Liver (tissue), 9 donors: ENCODE measurements around the gene FAM43B. TPM values are rescaled to one million over a fixed set of nuclear protein-coding genes. Genes with fewer than 3 reads are reported as not detected.

ENCODE experiments used
- DNase-seq: peaks from one replicate; pipeline ENCODE4 v3.0.0-alpha.2; 2017; ENCODE audit warnings: low spot score
- H3K27ac ChIP-seq, 2 donors: one replicate each; pipeline ENCODE4 v1.7.0; 2013; ENCODE audit warnings: inconsistent platforms in 2 of 2, low read length in 2 of 2, control low read depth in 1 of 2, low read depth in 1 of 2, mild to moderate bottlenecking in 1 of 2
- H3K27me3 ChIP-seq, 4 donors: one replicate each; pipeline versions ENCODE4 v1.6.1 to v1.7.0; 2013; ENCODE audit warnings: low read length in 3 of 4, inconsistent platforms in 1 of 4, mild to moderate bottlenecking in 1 of 4, moderate library complexity in 1 of 4; ENCODE audit not compliant: control insufficient read depth in 4 of 4, insufficient read depth in 4 of 4
- H3K36me3 ChIP-seq, 4 donors: one replicate each; pipeline versions ENCODE4 v1.6.1 to v1.7.0; 2013; ENCODE audit warnings: low read length in 3 of 4, mild to moderate bottlenecking in 3 of 4, low read depth in 1 of 4, moderate library complexity in 1 of 4; ENCODE audit not compliant: control insufficient read depth in 4 of 4, insufficient read depth in 3 of 4
- H3K4me1 ChIP-seq, 4 donors: one replicate each; pipeline versions ENCODE4 v1.6.1 to v1.7.0; 2013; ENCODE audit warnings: low read length in 3 of 4, mild to moderate bottlenecking in 3 of 4, moderate library complexity in 1 of 4; ENCODE audit not compliant: control insufficient read depth in 4 of 4, insufficient read depth in 4 of 4
- H3K4me3 ChIP-seq, 3 donors: one replicate each; pipeline versions ENCODE4 v1.6.1 to v1.7.0; 2013; ENCODE audit warnings: low read length in 3 of 3, control low read depth in 1 of 3, low read depth in 1 of 3, mild to moderate bottlenecking in 1 of 3
- H3K9ac ChIP-seq, 2 donors: one replicate each; pipeline ENCODE4 v1.7.0; 2013; ENCODE audit warnings: low read length in 2 of 2, mild to moderate bottlenecking in 2 of 2, moderate library complexity in 2 of 2, control low read depth in 1 of 2, low read depth in 1 of 2
- H3K9me3 ChIP-seq, 4 donors: one replicate each; pipeline versions ENCODE4 v1.6.1 to v1.7.0; 2013; ENCODE audit warnings: low read length in 3 of 4; ENCODE audit not compliant: control insufficient read depth in 4 of 4
- EGR1 ChIP-seq, 2 donors: IDR thresholded peaks; 2 replicates each; pipeline ENCODE4 v1.6.1; 2016 to 2018; ENCODE audit warnings: antibody characterized with exemption in 2 of 2, low read depth in 2 of 2
- FOXA1 ChIP-seq: IDR thresholded peaks from 2 replicates; pipeline ENCODE4 v1.6.1; 2016; ENCODE audit warnings: antibody characterized with exemption
- FOXA2 ChIP-seq: IDR thresholded peaks from 2 replicates; pipeline ENCODE4 v1.6.1; 2016; ENCODE audit warnings: antibody characterized with exemption
- GABPA ChIP-seq, 2 donors: IDR thresholded peaks in 1 of 2; conservative IDR thresholded peaks in 1 of 2; 2 replicates each; pipeline ENCODE4 v1.6.1; 2016; ENCODE audit warnings: antibody characterized with exemption in 2 of 2, mild to moderate bottlenecking in 1 of 2, moderate library complexity in 1 of 2
- HNF4A ChIP-seq, 2 donors: conservative IDR thresholded peaks; 2 replicates each; pipeline ENCODE4 v1.6.1; 2016; ENCODE audit warnings: antibody characterized with exemption in 2 of 2, mild to moderate bottlenecking in 2 of 2
- HNF4G ChIP-seq: IDR thresholded peaks from 2 replicates; pipeline ENCODE4 v1.6.1; 2016; ENCODE audit warnings: antibody characterized with exemption
- JUND ChIP-seq, 2 donors: IDR thresholded peaks; 2 replicates each; pipeline ENCODE4 v1.6.1; 2016; ENCODE audit warnings: antibody characterized with exemption in 2 of 2
- NR2F2 ChIP-seq: IDR thresholded peaks from 2 replicates; pipeline ENCODE4 v1.6.1; 2016; ENCODE audit warnings: antibody characterized with exemption
- RAD21 ChIP-seq, 2 donors: IDR thresholded peaks; 2 replicates each; pipeline ENCODE4 v1.6.1; 2016; ENCODE audit warnings: antibody characterized with exemption in 2 of 2, mild to moderate bottlenecking in 2 of 2
- RXRA ChIP-seq, 2 donors: IDR thresholded peaks; 2 replicates each; pipeline ENCODE4 v1.6.1; 2017 to 2018; ENCODE audit warnings: antibody characterized with exemption in 2 of 2, mild to moderate bottlenecking in 1 of 2
- SP1 ChIP-seq: IDR thresholded peaks from 2 replicates; pipeline ENCODE4 v1.6.1; 2018; ENCODE audit warnings: antibody characterized with exemption, mild to moderate bottlenecking
- TAF1 ChIP-seq: conservative IDR thresholded peaks from 2 replicates; pipeline ENCODE4 v1.6.1; 2016; ENCODE audit warnings: antibody characterized with exemption, mild to moderate bottlenecking
- YY1 ChIP-seq: IDR thresholded peaks from 2 replicates; pipeline ENCODE4 v1.6.1; 2016; ENCODE audit warnings: antibody characterized with exemption, mild to moderate bottlenecking
- WGBS: extraction: QIAGEN DNeasy Blood & Tissue Kit; methylation state at CpG from one replicate; pipeline ENCODE4 v1.1.7; 2013; 5-methylcytosine and 5-hydroxymethylcytosine counted together
- polyA plus RNA-seq, 2 donors: library from polyadenylated mRNA; stranded (reverse) in 1 of 2; unstranded in 1 of 2; fragments of 200-250 nt in 1 of 2; fragments of >200 nt in 1 of 2; fragmentation: Nextera tagmentation in 1 of 2; extraction: Ambion mirVana in 1 of 2; gene quantifications; one replicate each; pipeline versions ENCODE4 v1.2.1 to v1.2.3, GENCODE V29; 2013 to 2015
- total RNA-seq, 2 donors: library from RNA; depleted of rRNA; stranded (reverse); fragments of >200 nt; gene quantifications; one replicate each; pipeline ENCODE4 v1.2.3, GENCODE V29; 2014
- TF ChIP-seq, protein P1 (sequence below): IDR thresholded peaks from 2 replicates; pipeline ENCODE4 v1.6.1; 2016; ENCODE audit warnings: antibody characterized with exemption
- TF ChIP-seq, protein P2 (sequence below): IDR thresholded peaks from 2 replicates; pipeline ENCODE4 v1.6.1; 2016; ENCODE audit warnings: antibody characterized with exemption
- TF ChIP-seq, protein P3 (sequence below): IDR thresholded peaks from 2 replicates; pipeline ENCODE4 v1.6.1; 2016; ENCODE audit warnings: antibody characterized with exemption
- TF ChIP-seq, protein P4 (sequence below): IDR thresholded peaks from 2 replicates; pipeline ENCODE4 v1.6.1; 2016; ENCODE audit warnings: antibody characterized with exemption, mild to moderate bottlenecking
- TF ChIP-seq, protein P5 (sequence below): fragments of 150-350 bp; IDR thresholded peaks from 2 replicates; pipeline ENCODE4 v1.5.1; 2017; ENCODE audit warnings: improper control_type of control experiment, low read depth, low read length; ENCODE audit not compliant: missing input control
- donor health status: healthy.
- donor health status: healthy.
- donor health status: healthy.
- donor health status: healthy.
- donor health status: healthy.

Gene FAM43B
- total and polyA plus RNA-seq, 4 donors, result 0.06 to 0.09 (median 0.07) TPM

DNA sequence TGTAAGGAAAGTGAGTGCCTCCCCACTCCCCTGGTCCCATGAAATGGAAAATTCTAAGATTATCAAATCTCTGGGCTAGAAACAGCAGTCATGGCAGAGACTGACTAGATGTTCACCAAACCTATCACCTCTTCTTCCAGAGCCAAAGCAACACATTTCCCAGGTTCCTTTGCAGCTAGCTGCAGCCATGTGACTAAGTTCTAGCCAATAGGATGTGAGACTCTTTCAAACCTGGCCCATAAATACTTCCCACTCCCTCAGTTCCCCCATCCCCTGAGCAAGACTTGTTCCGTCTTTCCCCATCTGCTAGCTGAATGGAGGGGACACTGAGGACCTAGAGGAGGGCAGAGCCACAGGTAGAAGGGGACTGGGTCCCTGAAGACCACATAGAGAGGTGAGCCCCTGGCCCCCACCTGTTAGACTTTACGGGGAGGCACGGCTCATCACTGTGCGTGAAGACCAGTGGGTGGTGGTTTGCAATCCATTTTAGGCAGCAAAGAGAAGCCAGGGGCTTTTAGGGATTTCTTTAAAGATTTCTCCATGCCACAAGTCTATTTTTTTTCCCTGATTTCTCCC lies 17.2 kb downstream of the FAM43B start:
- Histone ChIP-seq H3K27ac (no peak overlapping the region), H3K4me1 (no peaks in the 10 kb centered on the region), H3K4me3 (no peak overlapping the region), H3K9me3 (no peaks in the 10 kb centered on the region), H3K36me3 (no peaks in the 10 kb centered on the region), H3K9ac (no peak overlapping the region), H3K27me3 (no peaks in the 10 kb centered on the region)
- 88% methylated on average over 4 of the region's 4 CpGs for WGBS
- DNase-seq, result no peak
- no peak for TF ChIP-seq HNF4G
- TF ChIP-seq FOXA2, result no peak
- TF ChIP-seq, protein P1, sequence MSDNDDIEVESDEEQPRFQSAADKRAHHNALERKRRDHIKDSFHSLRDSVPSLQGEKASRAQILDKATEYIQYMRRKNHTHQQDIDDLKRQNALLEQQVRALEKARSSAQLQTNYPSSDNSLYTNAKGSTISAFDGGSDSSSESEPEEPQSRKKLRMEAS, result no peak
- TF ChIP-seq GABPA (IDR thresholded peaks at IDR 0.05 in 1 of 2, conservative IDR thresholded peaks at IDR 0.05 in 1 of 2), result no peak
- no peak for TF ChIP-seq EGR1 (IDR thresholded peaks at IDR 0.05; ENCODE audit: low read depth in 2 of 2)
- TF ChIP-seq, protein P2, sequence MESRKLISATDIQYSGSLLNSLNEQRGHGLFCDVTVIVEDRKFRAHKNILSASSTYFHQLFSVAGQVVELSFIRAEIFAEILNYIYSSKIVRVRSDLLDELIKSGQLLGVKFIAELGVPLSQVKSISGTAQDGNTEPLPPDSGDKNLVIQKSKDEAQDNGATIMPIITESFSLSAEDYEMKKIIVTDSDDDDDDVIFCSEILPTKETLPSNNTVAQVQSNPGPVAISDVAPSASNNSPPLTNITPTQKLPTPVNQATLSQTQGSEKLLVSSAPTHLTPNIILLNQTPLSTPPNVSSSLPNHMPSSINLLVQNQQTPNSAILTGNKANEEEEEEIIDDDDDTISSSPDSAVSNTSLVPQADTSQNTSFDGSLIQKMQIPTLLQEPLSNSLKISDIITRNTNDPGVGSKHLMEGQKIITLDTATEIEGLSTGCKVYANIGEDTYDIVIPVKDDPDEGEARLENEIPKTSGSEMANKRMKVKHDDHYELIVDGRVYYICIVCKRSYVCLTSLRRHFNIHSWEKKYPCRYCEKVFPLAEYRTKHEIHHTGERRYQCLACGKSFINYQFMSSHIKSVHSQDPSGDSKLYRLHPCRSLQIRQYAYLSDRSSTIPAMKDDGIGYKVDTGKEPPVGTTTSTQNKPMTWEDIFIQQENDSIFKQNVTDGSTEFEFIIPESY, result no peak
- TF ChIP-seq RXRA (IDR thresholded peaks at IDR 0.05), result no peak
- TF ChIP-seq, protein P3, sequence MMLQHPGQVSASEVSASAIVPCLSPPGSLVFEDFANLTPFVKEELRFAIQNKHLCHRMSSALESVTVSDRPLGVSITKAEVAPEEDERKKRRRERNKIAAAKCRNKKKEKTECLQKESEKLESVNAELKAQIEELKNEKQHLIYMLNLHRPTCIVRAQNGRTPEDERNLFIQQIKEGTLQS, result no peak
- TF ChIP-seq, protein P4, sequence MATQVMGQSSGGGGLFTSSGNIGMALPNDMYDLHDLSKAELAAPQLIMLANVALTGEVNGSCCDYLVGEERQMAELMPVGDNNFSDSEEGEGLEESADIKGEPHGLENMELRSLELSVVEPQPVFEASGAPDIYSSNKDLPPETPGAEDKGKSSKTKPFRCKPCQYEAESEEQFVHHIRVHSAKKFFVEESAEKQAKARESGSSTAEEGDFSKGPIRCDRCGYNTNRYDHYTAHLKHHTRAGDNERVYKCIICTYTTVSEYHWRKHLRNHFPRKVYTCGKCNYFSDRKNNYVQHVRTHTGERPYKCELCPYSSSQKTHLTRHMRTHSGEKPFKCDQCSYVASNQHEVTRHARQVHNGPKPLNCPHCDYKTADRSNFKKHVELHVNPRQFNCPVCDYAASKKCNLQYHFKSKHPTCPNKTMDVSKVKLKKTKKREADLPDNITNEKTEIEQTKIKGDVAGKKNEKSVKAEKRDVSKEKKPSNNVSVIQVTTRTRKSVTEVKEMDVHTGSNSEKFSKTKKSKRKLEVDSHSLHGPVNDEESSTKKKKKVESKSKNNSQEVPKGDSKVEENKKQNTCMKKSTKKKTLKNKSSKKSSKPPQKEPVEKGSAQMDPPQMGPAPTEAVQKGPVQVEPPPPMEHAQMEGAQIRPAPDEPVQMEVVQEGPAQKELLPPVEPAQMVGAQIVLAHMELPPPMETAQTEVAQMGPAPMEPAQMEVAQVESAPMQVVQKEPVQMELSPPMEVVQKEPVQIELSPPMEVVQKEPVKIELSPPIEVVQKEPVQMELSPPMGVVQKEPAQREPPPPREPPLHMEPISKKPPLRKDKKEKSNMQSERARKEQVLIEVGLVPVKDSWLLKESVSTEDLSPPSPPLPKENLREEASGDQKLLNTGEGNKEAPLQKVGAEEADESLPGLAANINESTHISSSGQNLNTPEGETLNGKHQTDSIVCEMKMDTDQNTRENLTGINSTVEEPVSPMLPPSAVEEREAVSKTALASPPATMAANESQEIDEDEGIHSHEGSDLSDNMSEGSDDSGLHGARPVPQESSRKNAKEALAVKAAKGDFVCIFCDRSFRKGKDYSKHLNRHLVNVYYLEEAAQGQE, result no peak
- TF ChIP-seq RAD21 (IDR thresholded peaks at IDR 0.05), result no peak
- no peak for TF ChIP-seq NR2F2
- TF ChIP-seq FOXA1, result no peak
- no peak for TF ChIP-seq YY1
- no peak for TF ChIP-seq JUND (IDR thresholded peaks at IDR 0.05)
- TF ChIP-seq, protein P5, sequence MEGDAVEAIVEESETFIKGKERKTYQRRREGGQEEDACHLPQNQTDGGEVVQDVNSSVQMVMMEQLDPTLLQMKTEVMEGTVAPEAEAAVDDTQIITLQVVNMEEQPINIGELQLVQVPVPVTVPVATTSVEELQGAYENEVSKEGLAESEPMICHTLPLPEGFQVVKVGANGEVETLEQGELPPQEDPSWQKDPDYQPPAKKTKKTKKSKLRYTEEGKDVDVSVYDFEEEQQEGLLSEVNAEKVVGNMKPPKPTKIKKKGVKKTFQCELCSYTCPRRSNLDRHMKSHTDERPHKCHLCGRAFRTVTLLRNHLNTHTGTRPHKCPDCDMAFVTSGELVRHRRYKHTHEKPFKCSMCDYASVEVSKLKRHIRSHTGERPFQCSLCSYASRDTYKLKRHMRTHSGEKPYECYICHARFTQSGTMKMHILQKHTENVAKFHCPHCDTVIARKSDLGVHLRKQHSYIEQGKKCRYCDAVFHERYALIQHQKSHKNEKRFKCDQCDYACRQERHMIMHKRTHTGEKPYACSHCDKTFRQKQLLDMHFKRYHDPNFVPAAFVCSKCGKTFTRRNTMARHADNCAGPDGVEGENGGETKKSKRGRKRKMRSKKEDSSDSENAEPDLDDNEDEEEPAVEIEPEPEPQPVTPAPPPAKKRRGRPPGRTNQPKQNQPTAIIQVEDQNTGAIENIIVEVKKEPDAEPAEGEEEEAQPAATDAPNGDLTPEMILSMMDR, result no peak
- no peak for TF ChIP-seq HNF4A (conservative IDR thresholded peaks at IDR 0.05)

DNA sequence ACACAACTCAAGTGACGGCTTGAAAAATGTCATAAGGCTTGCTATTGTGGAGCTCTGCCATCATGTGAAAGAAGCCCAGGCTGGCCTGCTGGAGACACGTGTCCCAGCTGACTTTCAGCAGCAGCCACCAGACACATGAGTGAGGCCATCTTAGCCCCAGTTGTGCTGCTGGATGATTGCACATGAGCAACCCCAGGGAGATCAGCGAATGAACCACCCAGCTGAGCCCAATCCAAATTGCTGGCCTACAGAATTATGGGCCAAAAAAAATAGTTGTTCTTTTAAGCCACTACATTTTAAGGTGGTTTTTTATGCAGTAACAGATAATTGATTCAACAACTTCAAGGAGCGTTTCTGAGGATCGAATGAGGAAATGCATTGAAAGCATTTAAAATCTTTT lies 19.1 kb downstream of the FAM43B start:
- DNase-seq, result no peak
- Histone ChIP-seq H3K27me3 (no peaks in the 10 kb centered on the region), H3K27ac (no peak overlapping the region), H3K36me3 (no peaks in the 10 kb centered on the region), H3K4me3 (no peak overlapping the region), H3K9ac (no peak overlapping the region), H3K4me1 (no peaks in the 10 kb centered on the region), H3K9me3 (no peaks in the 10 kb centered on the region)
- TF ChIP-seq JUND (IDR thresholded peaks at IDR 0.05), result no peak
- TF ChIP-seq TAF1, result no peak
- TF ChIP-seq YY1, result no peak
- no peak for TF ChIP-seq RXRA (IDR thresholded peaks at IDR 0.05)
- TF ChIP-seq HNF4G, result no peak
- no peak for TF ChIP-seq GABPA (IDR thresholded peaks at IDR 0.05 in 1 of 2, conservative IDR thresholded peaks at IDR 0.05 in 1 of 2)
- TF ChIP-seq, protein P1, result no peak
- TF ChIP-seq SP1, result no peak
- no peak for TF ChIP-seq FOXA2
- no peak for TF ChIP-seq NR2F2
- TF ChIP-seq, protein P3, result no peak
- WGBS, result 91% methylated on average over 5 of the region's 5 CpGs
